H1 (cell line): ENCODE measurements around the gene APOOL. TPM values are rescaled to one million over a fixed set of nuclear protein-coding genes. Genes with fewer than 3 reads are reported as not detected.

Experiments
- CTCF ChIA-PET: fragments of 300-600 bp; sonication (Branson Sonifier 250); formaldehyde crosslinking; loops from one replicate; lab custom pipeline; 2021; ENCODE audit not compliant: partially characterized antibody; lab: Charles Lee
- POLR2A ChIA-PET: fragments of 300-600 bp; sonication (Branson Sonifier 250); formaldehyde crosslinking; loops from one replicate; lab custom pipeline; 2021; ENCODE audit warnings: inconsistent platforms; ENCODE audit not compliant: partially characterized antibody; lab: Charles Lee
- DNase-seq, 2 experiments: peaks; one replicate each; pipeline versions ENCODE4 v3.0.0 to v3.0.0-alpha.2; 2010 to 2022; ENCODE audit warnings: low spot score in 2 of 2, low read depth in 1 of 2, mixed read lengths in 1 of 2
- FAIRE-seq: peaks from 2 replicates; lab custom pipeline; 2011; peaks lifted over from hg19 to GRCh38; lab: Jason Lieb, UNC
- H2AFZ ChIP-seq: 2 replicates; pipeline ENCODE4 v1.8.1; 2012; ENCODE audit warnings: low read length, inconsistent platforms
- H2AK5ac ChIP-seq: 2 replicates; pipeline ENCODE4 v1.6.1; 2013; ENCODE audit warnings: low read depth, low read length
- H2BK120ac ChIP-seq: replicated peaks from 2 replicates; pipeline ENCODE3; 2013; ENCODE audit warnings: low read depth, low read length, inconsistent platforms
- H2BK12ac ChIP-seq: 2 replicates; pipeline ENCODE4 v1.6.1; 2013; ENCODE audit warnings: low read depth, low read length
- H2BK15ac ChIP-seq: 2 replicates; pipeline ENCODE4 v1.6.1; 2013; ENCODE audit warnings: low read length
- H2BK20ac ChIP-seq: 2 replicates; pipeline ENCODE4 v1.6.1; 2013; ENCODE audit warnings: low read length
- H2BK5ac ChIP-seq: 2 replicates; pipeline ENCODE4 v1.6.1; 2013; ENCODE audit warnings: low read depth, low read length
- H3K14ac ChIP-seq: 2 replicates; pipeline ENCODE4 v1.6.1; 2013; ENCODE audit warnings: inconsistent platforms; ENCODE audit not compliant: insufficient read length
- H3K18ac ChIP-seq: 2 replicates; pipeline ENCODE4 v1.6.1; 2013; ENCODE audit warnings: low read length; ENCODE audit errors: extremely low read depth
- H3K23ac ChIP-seq: 2 replicates; pipeline ENCODE4 v1.6.1; 2013; ENCODE audit warnings: inconsistent platforms; ENCODE audit not compliant: insufficient read length
- H3K23me2 ChIP-seq: 2 replicates; pipeline ENCODE4 v1.6.1; 2013; ENCODE audit warnings: low read depth, low read length
- H3K27ac ChIP-seq: 2 replicates; pipeline ENCODE4 v1.6.1; 2011; ENCODE audit warnings: low read depth, low read length, inconsistent platforms
- H3K27me3 ChIP-seq, 4 experiments: replicated peaks in 1 of 4; 1 replicate in 1 of 4; 2 replicates in 3 of 4; pipeline versions ENCODE4 v1.6.1 to v1.8.1; 2011 to 2013; ENCODE audit warnings: low read length in 3 of 4, mild to moderate bottlenecking in 3 of 4, inconsistent platforms in 2 of 4, mixed read lengths in 2 of 4, moderate library complexity in 1 of 4; ENCODE audit not compliant: control insufficient read depth in 3 of 4, insufficient read depth in 3 of 4; ENCODE audit errors: extremely low read depth in 1 of 4
- H3K36me3 ChIP-seq, 4 experiments: 2 replicates each; pipeline versions ENCODE4 v1.6.1 to v1.8.1; 2011 to 2013; ENCODE audit warnings: mild to moderate bottlenecking in 4 of 4, low read length in 3 of 4, moderate library complexity in 2 of 4, control low read depth in 1 of 4, inconsistent platforms in 1 of 4; ENCODE audit not compliant: insufficient read depth in 4 of 4, control insufficient read depth in 2 of 4
- H3K4ac ChIP-seq: replicated peaks from 2 replicates; pipeline ENCODE3; 2013; ENCODE audit warnings: low read length, low read depth, mixed read lengths, inconsistent platforms; ENCODE audit not compliant: insufficient read length
- H3K4me1 ChIP-seq, 4 experiments: replicated peaks in 1 of 4; 1 replicate in 1 of 4; 2 replicates in 3 of 4; pipeline versions ENCODE4 v1.6.1 to v1.8.1; 2011 to 2013; ENCODE audit warnings: low read length in 3 of 4, inconsistent platforms in 2 of 4, mixed read lengths in 1 of 4; ENCODE audit not compliant: insufficient read depth in 4 of 4, control insufficient read depth in 3 of 4
- H3K4me2 ChIP-seq, 2 experiments: 2 replicates each; pipeline versions ENCODE4 v1.6.1 to v1.8.1; 2011 to 2013; ENCODE audit warnings: low read depth in 2 of 2, low read length in 2 of 2, control low read depth in 1 of 2, inconsistent platforms in 1 of 2, mild to moderate bottlenecking in 1 of 2; ENCODE audit not compliant: insufficient read depth in 1 of 2
- H3K4me3 ChIP-seq, 4 experiments: fragments of 200-600, 300-600 bp in 1 of 4; sonication (generic), shearing (Covaris generic), sonication (Bioruptor Twin) in 1 of 4; 2 replicates each; pipeline versions ENCODE4 v1.5.1 to v1.8.1; 2011 to 2016; ENCODE audit warnings: low read length in 4 of 4, low read depth in 3 of 4, control low read depth in 2 of 4, inconsistent platforms in 2 of 4, mild to moderate bottlenecking in 2 of 4, mixed read lengths in 1 of 4, moderate library complexity in 1 of 4; ENCODE audit not compliant: insufficient read depth in 2 of 4; ENCODE audit errors: extremely low read depth in 1 of 4
- H3K56ac ChIP-seq: replicated peaks from 2 replicates; pipeline ENCODE3; 2013; ENCODE audit warnings: low read depth, mild to moderate bottlenecking, mixed read lengths, low read length, inconsistent platforms; ENCODE audit not compliant: insufficient read length
- H3K79me1 ChIP-seq: 2 replicates; pipeline ENCODE4 v1.6.1; 2013; ENCODE audit warnings: low read depth, low read length, control low read depth
- H3K79me2 ChIP-seq, 2 experiments: 2 replicates each; pipeline versions ENCODE4 v1.6.1 to v1.8.1; 2012 to 2013; ENCODE audit warnings: low read length in 2 of 2, mild to moderate bottlenecking in 2 of 2, inconsistent platforms in 1 of 2; ENCODE audit not compliant: insufficient read depth in 2 of 2, control insufficient read depth in 1 of 2
- H3K9ac ChIP-seq, 4 experiments: replicated peaks in 1 of 4; 1 replicate in 1 of 4; 2 replicates in 3 of 4; pipeline versions ENCODE4 v1.6.1 to v1.8.1; 2011 to 2013; ENCODE audit warnings: low read depth in 3 of 4, low read length in 3 of 4, control low read depth in 2 of 4, mild to moderate bottlenecking in 2 of 4, moderate library complexity in 2 of 4, inconsistent platforms in 1 of 4; ENCODE audit errors: extremely low read depth in 1 of 4
- H3K9me3 ChIP-seq, 2 experiments: 2 replicates each; pipeline versions ENCODE4 v1.6.1 to v1.8.1; 2012 to 2013; ENCODE audit warnings: mild to moderate bottlenecking in 2 of 2, moderate library complexity in 2 of 2, control low read depth in 1 of 2, inconsistent platforms in 1 of 2, low read depth in 1 of 2, low read length in 1 of 2, mixed read lengths in 1 of 2; ENCODE audit not compliant: insufficient read depth in 2 of 2
- H4K20me1 ChIP-seq, 2 experiments: replicated peaks in 1 of 2; 2 replicates each; pipeline versions ENCODE3 to v1.8.1; 2011 to 2013; ENCODE audit warnings: inconsistent platforms in 2 of 2, low read length in 2 of 2, mild to moderate bottlenecking in 1 of 2; ENCODE audit not compliant: insufficient read depth in 2 of 2, control insufficient read depth in 1 of 2
- H4K5ac ChIP-seq: 2 replicates; pipeline ENCODE4 v1.6.1; 2013; ENCODE audit warnings: low read length, low read depth, mixed read lengths, inconsistent platforms; ENCODE audit not compliant: insufficient read length
- H4K8ac ChIP-seq: 2 replicates; pipeline ENCODE4 v1.8.0; 2013; ENCODE audit warnings: mild to moderate bottlenecking, moderate library complexity, low read length, inconsistent platforms; ENCODE audit not compliant: insufficient read depth; ENCODE audit errors: extremely low read depth
- H4K91ac ChIP-seq: replicated peaks from 2 replicates; pipeline ENCODE3; 2013; ENCODE audit warnings: low read length, mixed read lengths, inconsistent platforms; ENCODE audit not compliant: insufficient read length
- CEBPB ChIP-seq: IDR thresholded peaks from 2 replicates; pipeline ENCODE4 v1.6.1; 2012; ENCODE audit warnings: low read depth, low read length
- CHD1 ChIP-seq: IDR thresholded peaks from 2 replicates; pipeline ENCODE4 v1.6.1; 2012; ENCODE audit warnings: low read depth, low read length, improper control_type of control experiment
- GABPA ChIP-seq: IDR thresholded peaks from 2 replicates; pipeline ENCODE4 v1.6.1; 2011; ENCODE audit warnings: mild to moderate bottlenecking, low read length, moderate library complexity, borderline replicate concordance; ENCODE audit not compliant: insufficient read depth
- HDAC2 ChIP-seq, 2 experiments: fragments of 300-600 bp in 1 of 2; sonication (generic) in 1 of 2; IDR thresholded peaks; 2 replicates each; pipeline ENCODE4 v1.6.1; 2011 to 2012; ENCODE audit warnings: low read depth in 2 of 2, low read length in 2 of 2, mild to moderate bottlenecking in 2 of 2, moderate library complexity in 2 of 2, borderline replicate concordance in 1 of 2, inconsistent platforms in 1 of 2
- HDAC6 ChIP-seq: IDR thresholded peaks from one replicate; pipeline ENCODE4 v1.7.1; 2012; ENCODE audit warnings: low read depth, mild to moderate bottlenecking, inconsistent platforms, low read length, moderate library complexity
- NANOG ChIP-seq: IDR thresholded peaks from 2 replicates; pipeline ENCODE4 v1.6.1; 2011; ENCODE audit warnings: low read length, low read depth, mild to moderate bottlenecking, inconsistent platforms; ENCODE audit not compliant: insufficient read depth, poor library complexity, severe bottlenecking
- RBBP5 ChIP-seq: IDR thresholded peaks from 2 replicates; pipeline ENCODE4 v1.7.1; 2012; ENCODE audit warnings: low read depth, mild to moderate bottlenecking, inconsistent platforms, low read length, moderate library complexity, borderline replicate concordance
- RXRA ChIP-seq: IDR thresholded peaks from 2 replicates; pipeline ENCODE4 v1.6.1; 2011; ENCODE audit warnings: low read depth, mild to moderate bottlenecking, low read length, moderate library complexity; ENCODE audit not compliant: insufficient read depth
- SIN3A ChIP-seq, 2 experiments: IDR thresholded peaks in 1 of 2; conservative IDR thresholded peaks in 1 of 2; 2 replicates each; pipeline ENCODE4 v1.6.1; 2011 to 2012; ENCODE audit warnings: low read length in 2 of 2, improper control_type of control experiment in 1 of 2, low read depth in 1 of 2, mild to moderate bottlenecking in 1 of 2
- SIRT6 ChIP-seq: IDR thresholded peaks from one replicate; pipeline ENCODE4 v1.7.1; 2012; ENCODE audit warnings: low read length, inconsistent platforms
- SP1 ChIP-seq: IDR thresholded peaks from 2 replicates; pipeline ENCODE4 v1.6.1; 2011; ENCODE audit warnings: low read depth, low read length
- WGBS, 2 experiments: shearing (Covaris generic) in 1 of 2; methylation state at CpG; one replicate each; pipeline versions ENCODE4 v1.1.6 to v1.1.7; 2013 to 2015; ENCODE audit warnings: low lambda C conversion rate in 2 of 2, mixed read lengths in 2 of 2, inconsistent platforms in 1 of 2, low coverage in 1 of 2, missing lambda C conversion rate in 1 of 2; ENCODE audit not compliant: insufficient replicate concordance in 2 of 2, insufficient coverage in 1 of 2, insufficient read length in 1 of 2; ENCODE audit errors: extremely low coverage in 1 of 2, missing lambda C conversion rate in 1 of 2; 5-methylcytosine and 5-hydroxymethylcytosine counted together
- polyA plus RNA-seq, 7 experiments: library from polyadenylated mRNA; depleted of rRNA in 3 of 7; stranded (reverse) in 5 of 7; unstranded in 2 of 7; fragments of >200 nt in 5 of 7; fragments of 200-250 nt in 2 of 7; gene quantifications; 1 replicate in 5 of 7; 2 replicates in 1 of 7; 4 replicates in 1 of 7; pipeline versions ENCODE4 v1.2.1 to v1.2.3, GENCODE V29; 2011 to 2013; ENCODE audit warnings: missing spikeins in 2 of 7, mixed read lengths in 2 of 7
- total RNA-seq: library from RNA; stranded (reverse); fragmentation: NEBNext Ultra II Directional; extraction: Animal tissue kit (Norgen Biotek cat#: 25700); gene quantifications from 2 replicates; pipeline ENCODE4 v1.2.1, GENCODE V29; 2021
- TF ChIP-seq, protein P1 (sequence below): IDR thresholded peaks from 2 replicates; pipeline ENCODE4 v1.6.1; 2012; ENCODE audit warnings: low read length, inconsistent platforms

Gene APOOL
- total and polyA plus RNA-seq, 2 of the 8 experiments (the other 6 are each of a cell fraction or from before 2014, with no cell fraction given), result 2.4 to 8.1 TPM

DNA sequence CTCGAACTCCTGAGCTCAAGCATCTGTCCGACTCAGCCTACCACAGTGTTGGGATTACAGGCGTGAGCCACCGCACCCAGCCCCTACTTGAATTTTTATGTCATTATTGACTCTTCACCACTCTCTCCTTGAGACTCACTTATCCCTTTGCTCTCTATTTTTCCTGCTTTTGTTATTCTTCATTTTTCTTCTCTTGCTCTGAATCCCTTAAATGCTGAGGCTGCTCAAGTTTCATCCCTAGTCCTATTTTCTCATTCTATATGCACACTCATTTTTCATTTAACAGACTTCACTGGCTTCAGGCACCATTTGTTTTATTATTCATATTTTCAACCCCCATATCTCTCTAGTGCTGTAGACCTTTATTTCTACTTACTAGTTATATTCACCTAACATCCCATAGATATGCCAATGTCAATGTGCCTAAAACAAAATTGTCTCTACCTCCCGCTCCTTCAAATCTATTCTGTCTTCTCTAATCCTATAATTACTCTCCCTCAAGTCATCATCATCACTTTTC is 85.7 kb downstream of the APOOL start:
- Histone ChIP-seq H3K79me1 (no peaks in the 10 kb centered on the region), H4K91ac (no peak overlapping the region), H2AK5ac (no peak overlapping the region), H3K4ac (no peak overlapping the region), H3K4me3 (no peak overlapping the region), H2BK5ac (no peak overlapping the region), H3K23me2 (no peaks in the 10 kb centered on the region), H2BK20ac (no peak overlapping the region), H3K9ac (no peak overlapping the region), H3K4me2 (no peak overlapping the region), H2BK12ac (no peak overlapping the region), H4K8ac (no peak overlapping the region), H3K14ac (no peak overlapping the region), H3K79me2 (no peaks in the 10 kb centered on the region), H3K18ac (no peak overlapping the region), H4K5ac (no peak overlapping the region), H3K27me3 (no peaks in the 10 kb centered on the region), H2AFZ (no peak overlapping the region), H3K23ac (no peak overlapping the region), H3K27ac (no peak overlapping the region), H2BK15ac (no peak overlapping the region), H2BK120ac (no peak overlapping the region), H3K36me3 (peaks cover 0 to 3% (median 0%) of the 10 kb centered on the region in 4 experiments; a peak in 1 of 8 replicates), H3K9me3 (no peaks in the 10 kb centered on the region), H4K20me1 (no peaks in the 10 kb centered on the region), H3K56ac (no peak overlapping the region), H3K4me1 (no peaks in the 10 kb centered on the region)
- ChIA-PET CTCF (no interaction called here), POLR2A (no interaction called here)
- FAIRE-seq (no peak), DNase-seq (no peak)
- 97% methylated on average over 5 of the region's 5 CpGs; no CpG with 5 or more reads in 1 of the 2 experiments for WGBS, 2 experiments
- TF ChIP-seq SP1 (no peak), HDAC6 (no peak), SIRT6 (no peak), CEBPB (no peak), GABPA (no peak), RBBP5 (no peak), HDAC2 (IDR thresholded peaks at IDR 0.05; ENCODE audit: borderline replicate concordance in 1 of 2, low read depth in 2 of 2, low read length in 2 of 2) (no peak), SIN3A (conservative IDR thresholded peaks at IDR 0.05 in 1 of 2, IDR thresholded peaks at IDR 0.05 in 1 of 2; ENCODE audit: low read depth in 1 of 2, low read length in 2 of 2) (no peak), CHD1 (no peak), NANOG (no peak), RXRA (no peak)
- TF ChIP-seq, protein P1, sequence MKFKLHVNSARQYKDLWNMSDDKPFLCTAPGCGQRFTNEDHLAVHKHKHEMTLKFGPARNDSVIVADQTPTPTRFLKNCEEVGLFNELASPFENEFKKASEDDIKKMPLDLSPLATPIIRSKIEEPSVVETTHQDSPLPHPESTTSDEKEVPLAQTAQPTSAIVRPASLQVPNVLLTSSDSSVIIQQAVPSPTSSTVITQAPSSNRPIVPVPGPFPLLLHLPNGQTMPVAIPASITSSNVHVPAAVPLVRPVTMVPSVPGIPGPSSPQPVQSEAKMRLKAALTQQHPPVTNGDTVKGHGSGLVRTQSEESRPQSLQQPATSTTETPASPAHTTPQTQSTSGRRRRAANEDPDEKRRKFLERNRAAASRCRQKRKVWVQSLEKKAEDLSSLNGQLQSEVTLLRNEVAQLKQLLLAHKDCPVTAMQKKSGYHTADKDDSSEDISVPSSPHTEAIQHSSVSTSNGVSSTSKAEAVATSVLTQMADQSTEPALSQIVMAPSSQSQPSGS, result no peak
